ENCODE measurements around the gene ACKR1.

ACKR1 gene

GRCh38 chr1:159187647-159188374 lies 16.9 kb upstream of the ACKR1 start:
- DNase-seq (ENCODE audit: low read depth, low spot score) = no peak

- DNase-seq (ENCODE audit: low read depth, low spot score) = peak; percentile 94
Observed at GRCh38 chr1:159188375-159188788, 16.3 kb upstream of the ACKR1 start.

- DNase-seq (ENCODE audit: low read depth, low spot score) = no peak
Observed at GRCh38 chr1:159190441-159190840, 14.2 kb upstream of the ACKR1 start.

GRCh38 chr1:159196543-159196942 lies 8.1 kb upstream of the ACKR1 start:
- no peak for DNase-seq (ENCODE audit: low read depth, low spot score)

GRCh38 chr1:159197561-159198557 lies 6.8 kb upstream of the ACKR1 start:
- DNase-seq (ENCODE audit: low read depth, low spot score) = no peak

- no peak for DNase-seq (ENCODE audit: low read depth, low spot score)
Observed at GRCh38 chr1:159199901-159200300, 4.8 kb upstream of the ACKR1 start.

GRCh38 chr1:159200769-159201168 lies 3.9 kb upstream of the ACKR1 start:
- no peak for DNase-seq (ENCODE audit: low read depth, low spot score)

- DNase-seq (ENCODE audit: low read depth, low spot score) = no peak
Observed at GRCh38 chr1:159201642-159202041, 3.0 kb upstream of the ACKR1 start.

- DNase-seq (ENCODE audit: low read depth, low spot score) = no peak
Observed at GRCh38 chr1:159203610-159204009, 1.1 kb upstream of the ACKR1 start.

- DNase-seq (ENCODE audit: low read depth, low spot score) = no peak
Observed at GRCh38 chr1:159205225-159205624, 550 bp downstream of the ACKR1 start.

GRCh38 chr1:159206110-159206509 lies 1.4 kb downstream of the ACKR1 start:
- DNase-seq (ENCODE audit: low read depth, low spot score) = no peak

- DNase-seq (ENCODE audit: low read depth, low spot score) = no peak
Observed at GRCh38 chr1:159207080-159207479, 2.4 kb downstream of the ACKR1 start.

GRCh38 chr1:159207774-159208173 lies 3.1 kb downstream of the ACKR1 start:
- DNase-seq (ENCODE audit: low read depth, low spot score) = no peak

GRCh38 chr1:159208175-159208825 lies 3.6 kb downstream of the ACKR1 start:
- DNase-seq (ENCODE audit: low read depth, low spot score) = no peak

- DNase-seq (ENCODE audit: low read depth, low spot score) = no peak
Observed at GRCh38 chr1:159209061-159209460, 4.4 kb downstream of the ACKR1 start.

- DNase-seq (ENCODE audit: low read depth, low spot score) = no peak
Observed at GRCh38 chr1:159211331-159212136, 6.9 kb downstream of the ACKR1 start.

- DNase-seq (ENCODE audit: low read depth, low spot score) = no peak
Observed at GRCh38 chr1:159212596-159212995, 7.9 kb downstream of the ACKR1 start.

- no peak for DNase-seq (ENCODE audit: low read depth, low spot score)
Observed at GRCh38 chr1:159214149-159214760, 9.6 kb downstream of the ACKR1 start.

GRCh38 chr1:159218649-159219636 lies 14.3 kb downstream of the ACKR1 start:
- DNase-seq (ENCODE audit: low read depth, low spot score) = no peak

Measured in iPS DF 19.7 (cell line).